ENCODE data around the gene WNT2B. TPM values are rescaled to one million over a fixed set of nuclear protein-coding genes. Genes with fewer than 3 reads are reported as not detected.

Gene WNT2B
- total and polyA plus RNA-seq, 4 donors, result 2.5 to 15.8 (median 4.3) TPM

DNA sequence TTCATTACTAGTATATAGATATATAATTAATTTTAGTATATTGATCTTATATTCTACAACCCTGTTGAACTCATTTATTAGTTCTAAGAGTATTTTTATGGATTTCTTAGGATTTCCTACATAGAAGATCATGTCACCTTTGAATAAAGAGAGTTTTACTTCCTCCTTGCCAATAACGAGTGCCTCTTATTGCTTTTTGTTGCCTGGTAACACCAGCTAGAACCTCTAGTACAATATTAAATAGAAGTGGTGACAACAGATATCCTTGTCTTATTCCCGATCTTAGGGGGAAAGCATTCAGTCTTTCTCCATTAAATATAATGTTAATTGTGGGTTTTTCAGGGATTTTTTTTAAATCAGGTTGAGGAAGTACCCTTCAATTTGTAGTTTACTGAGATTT lies 40.8 kb downstream of the WNT2B start:
- intact Hi-C loops (cut with DNase I), result loop anchor here in 1 of 2 donors (10.0 kb wide), 1 partner anchor 155 kb away; the partner anchor contains the start of gene RHOC
- H3K4me3 ChIP-seq (ENCODE audit: low read length in 2 of 2), result no peak overlapping the region

DNA sequence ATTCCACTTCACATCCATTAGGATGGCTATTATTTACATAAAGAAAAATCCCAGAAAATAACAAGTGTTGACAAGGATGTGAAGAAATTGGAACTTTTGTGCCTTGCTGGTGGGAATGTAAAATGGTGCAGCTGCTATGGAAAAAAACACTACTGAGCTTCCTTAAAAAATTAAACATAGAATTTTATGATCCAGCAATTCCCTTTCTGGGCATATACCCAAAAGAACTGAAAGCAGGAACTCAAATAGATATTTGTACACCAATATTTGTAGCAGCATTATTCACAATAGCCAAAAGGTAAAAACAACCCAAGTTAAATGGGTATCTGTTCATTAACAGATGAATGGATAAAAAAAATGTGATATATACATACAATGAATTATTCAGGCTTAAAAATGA lies 45.6 kb downstream of the WNT2B start:
- Histone ChIP-seq H3K27ac (ENCODE audit: low read depth in 1 of 2, low read length in 2 of 2) (no peak overlapping the region), H3K4me3 (ENCODE audit: low read length in 2 of 2) (no peak overlapping the region), H3K27me3 (ENCODE audit: control insufficient read depth in 1 of 2, insufficient read depth in 2 of 2, low read length in 1 of 2) (no peaks in the 10 kb centered on the region), H3K36me3 (ENCODE audit: control insufficient read depth in 1 of 2, insufficient read depth in 2 of 2, low read length in 1 of 2) (no peaks in the 10 kb centered on the region), H3K9me3 (ENCODE audit: control insufficient read depth, low read length) (no peaks in the 10 kb centered on the region), H3K4me1 (ENCODE audit: control insufficient read depth in 1 of 2, insufficient read depth in 2 of 2, low read length in 2 of 2) (no peaks in the 10 kb centered on the region)
- intact Hi-C loops (cut with DNase I), result no loop called here
- ATAC-seq (ENCODE audit: low FRiP score) (no peak), DNase-seq (no peak)

More for the DNA sequence above, 40.8 kb downstream of the WNT2B start:
- Histone ChIP-seq H3K4me1 (ENCODE audit: control insufficient read depth in 1 of 2, insufficient read depth in 2 of 2, low read length in 2 of 2) (no peaks in the 10 kb centered on the region), H3K27ac (ENCODE audit: low read depth in 1 of 2, low read length in 2 of 2) (no peak overlapping the region), H3K9me3 (ENCODE audit: control insufficient read depth, low read length) (no peaks in the 10 kb centered on the region), H3K36me3 (ENCODE audit: control insufficient read depth in 1 of 2, insufficient read depth in 2 of 2, low read length in 1 of 2) (no peaks in the 10 kb centered on the region), H3K27me3 (ENCODE audit: control insufficient read depth in 1 of 2, insufficient read depth in 2 of 2, low read length in 1 of 2) (no peaks in the 10 kb centered on the region)
- no peak for ATAC-seq (ENCODE audit: low FRiP score)
- 84 to 89% methylated on average over 2 of the region's 2 CpGs for WGBS, 2 donors
- DNase-seq, result no peak

DNA sequence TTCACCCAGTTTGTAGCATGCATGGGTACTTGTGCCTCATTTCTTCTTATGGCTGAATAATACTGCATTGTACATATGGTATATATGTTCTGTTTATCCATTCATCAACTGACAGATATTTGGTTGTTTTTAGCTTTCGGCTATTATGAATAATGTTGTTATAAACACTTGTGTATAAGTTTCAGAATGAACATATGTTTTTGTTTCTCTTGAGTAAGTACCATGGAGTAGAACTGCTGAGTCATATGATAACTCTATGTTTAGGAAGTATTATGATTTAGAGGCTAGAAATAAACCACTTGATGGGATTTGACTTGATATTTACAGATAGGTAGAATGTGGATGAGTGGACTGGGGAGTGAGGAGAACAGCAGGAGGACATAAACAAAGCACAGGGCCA lies 48.6 kb downstream of the WNT2B start:
- no peaks in the 10 kb centered on the region for H3K9me3 ChIP-seq (ENCODE audit: control insufficient read depth, low read length)
- intact Hi-C loops (cut with DNase I), result no loop called here
- no peak for ATAC-seq (ENCODE audit: low FRiP score)

DNA sequence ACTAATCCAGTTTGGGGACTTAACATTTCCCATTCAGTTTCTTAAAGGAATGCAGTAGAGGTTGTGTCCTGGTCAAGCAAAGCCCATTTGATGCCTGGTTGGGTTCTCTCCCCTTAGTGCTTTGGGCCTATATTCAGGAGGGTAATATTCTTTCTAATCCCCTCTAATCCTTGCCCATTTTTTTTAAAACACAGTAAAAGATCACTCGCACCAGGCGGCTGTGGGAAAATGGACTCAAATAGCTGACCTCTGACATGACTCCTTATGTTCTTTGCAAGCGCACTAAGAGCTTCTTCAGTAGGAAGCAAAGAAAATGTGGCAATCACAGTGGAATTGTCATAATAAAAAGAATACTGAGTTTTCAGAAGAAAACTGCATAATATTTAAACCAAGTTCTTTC lies 49.9 kb downstream of the WNT2B start:
- intact Hi-C loops (cut with DNase I), result no loop called here
- Histone ChIP-seq H3K9me3 (ENCODE audit: control insufficient read depth, low read length) (no peaks in the 10 kb centered on the region), H3K4me3 (ENCODE audit: low read length in 2 of 2) (no peak overlapping the region), H3K36me3 (ENCODE audit: control insufficient read depth in 1 of 2, insufficient read depth in 2 of 2, low read length in 1 of 2) (no peaks in the 10 kb centered on the region), H3K27me3 (ENCODE audit: control insufficient read depth in 1 of 2, insufficient read depth in 2 of 2, low read length in 1 of 2) (no peaks in the 10 kb centered on the region), H3K27ac (ENCODE audit: low read depth in 1 of 2, low read length in 2 of 2) (no peak overlapping the region), H3K4me1 (ENCODE audit: control insufficient read depth in 1 of 2, insufficient read depth in 2 of 2, low read length in 2 of 2) (no peaks in the 10 kb centered on the region)
- ATAC-seq (ENCODE audit: low FRiP score) (no peak), DNase-seq (no peak)
- WGBS, 2 donors, result 97 to 98% methylated on average over 3 of the region's 3 CpGs

More for the DNA sequence above, 48.6 kb downstream of the WNT2B start:
- DNase-seq, result no peak
- no peaks in the 10 kb centered on the region for H3K27me3 ChIP-seq (ENCODE audit: control insufficient read depth in 1 of 2, insufficient read depth in 2 of 2, low read length in 1 of 2)
- no peaks in the 10 kb centered on the region for H3K36me3 ChIP-seq (ENCODE audit: control insufficient read depth in 1 of 2, insufficient read depth in 2 of 2, low read length in 1 of 2)
- 92 to 93% methylated on average over 1 of the region's 1 CpG for WGBS, 2 donors
- H3K4me3 ChIP-seq (ENCODE audit: low read length in 2 of 2), result no peak overlapping the region
- H3K27ac ChIP-seq (ENCODE audit: low read depth in 1 of 2, low read length in 2 of 2), result no peak overlapping the region
- H3K4me1 ChIP-seq (ENCODE audit: control insufficient read depth in 1 of 2, insufficient read depth in 2 of 2, low read length in 2 of 2), result no peaks in the 10 kb centered on the region

DNA sequence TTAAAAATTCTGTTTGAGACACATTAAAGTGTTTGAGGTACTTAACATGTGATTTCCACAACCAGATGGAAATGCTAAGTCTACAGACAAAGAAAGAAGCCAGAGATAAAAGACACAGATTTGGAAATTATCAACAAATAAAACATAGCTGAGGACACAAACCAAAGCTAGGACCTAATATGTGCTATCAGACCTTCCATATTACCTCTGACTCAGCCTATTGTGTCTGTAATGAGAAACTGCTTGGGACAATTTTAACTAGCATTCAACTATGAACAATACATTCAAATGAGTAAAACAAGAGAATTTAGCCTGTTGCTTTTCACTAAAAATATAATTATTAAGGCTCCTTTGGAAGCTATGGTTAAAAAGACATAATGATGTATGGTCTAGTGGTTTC lies 54.6 kb downstream of the WNT2B start:
- ATAC-seq (ENCODE audit: low FRiP score), result no peak
- DNase-seq, result no peak
- no peaks in the 10 kb centered on the region for H3K4me1 ChIP-seq (ENCODE audit: control insufficient read depth in 1 of 2, insufficient read depth in 2 of 2, low read length in 2 of 2)
- no peak overlapping the region for H3K27ac ChIP-seq (ENCODE audit: low read depth in 1 of 2, low read length in 2 of 2)
- H3K9me3 ChIP-seq (ENCODE audit: control insufficient read depth, low read length), result no peaks in the 10 kb centered on the region
- no peaks in the 10 kb centered on the region for H3K36me3 ChIP-seq (ENCODE audit: control insufficient read depth in 1 of 2, insufficient read depth in 2 of 2, low read length in 1 of 2)
- no peak overlapping the region for H3K4me3 ChIP-seq (ENCODE audit: low read length in 2 of 2)
- H3K27me3 ChIP-seq (ENCODE audit: control insufficient read depth in 1 of 2, insufficient read depth in 2 of 2, low read length in 1 of 2), result no peaks in the 10 kb centered on the region
- intact Hi-C loops (cut with DNase I), result no loop called here

DNA sequence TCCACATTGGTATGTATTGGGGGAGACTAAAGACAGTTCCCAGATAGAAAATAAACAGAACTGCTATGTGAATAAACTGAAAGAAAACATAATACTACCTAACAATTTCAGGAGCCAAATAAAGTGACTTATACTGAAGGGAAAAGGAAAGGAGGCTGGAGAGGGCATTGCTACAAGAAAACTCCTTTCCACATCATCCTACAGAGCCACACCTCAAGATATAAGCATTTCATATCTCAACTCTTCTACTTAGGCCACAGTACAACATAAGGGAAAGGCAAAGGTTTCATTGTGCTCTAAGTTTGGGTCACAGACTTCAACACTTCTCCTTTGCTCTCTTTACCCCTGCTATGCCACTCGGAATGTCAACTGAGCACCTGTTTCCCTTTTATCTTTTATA lies 55.3 kb downstream of the WNT2B start:
- ATAC-seq (ENCODE audit: low FRiP score), result no peak
- H3K36me3 ChIP-seq (ENCODE audit: control insufficient read depth in 1 of 2, insufficient read depth in 2 of 2, low read length in 1 of 2), result no peaks in the 10 kb centered on the region
- DNase-seq, result no peak
- intact Hi-C loops (cut with DNase I), result no loop called here
- no peaks in the 10 kb centered on the region for H3K9me3 ChIP-seq (ENCODE audit: control insufficient read depth, low read length)
- no peaks in the 10 kb centered on the region for H3K27me3 ChIP-seq (ENCODE audit: control insufficient read depth in 1 of 2, insufficient read depth in 2 of 2, low read length in 1 of 2)
- 96% methylated on average over 1 of the region's 1 CpG for WGBS, 2 donors
- H3K4me1 ChIP-seq (ENCODE audit: control insufficient read depth in 1 of 2, insufficient read depth in 2 of 2, low read length in 2 of 2), result no peaks in the 10 kb centered on the region
- no peak overlapping the region for H3K4me3 ChIP-seq (ENCODE audit: low read length in 2 of 2)
- H3K27ac ChIP-seq (ENCODE audit: low read depth in 1 of 2, low read length in 2 of 2), result no peak overlapping the region

DNA sequence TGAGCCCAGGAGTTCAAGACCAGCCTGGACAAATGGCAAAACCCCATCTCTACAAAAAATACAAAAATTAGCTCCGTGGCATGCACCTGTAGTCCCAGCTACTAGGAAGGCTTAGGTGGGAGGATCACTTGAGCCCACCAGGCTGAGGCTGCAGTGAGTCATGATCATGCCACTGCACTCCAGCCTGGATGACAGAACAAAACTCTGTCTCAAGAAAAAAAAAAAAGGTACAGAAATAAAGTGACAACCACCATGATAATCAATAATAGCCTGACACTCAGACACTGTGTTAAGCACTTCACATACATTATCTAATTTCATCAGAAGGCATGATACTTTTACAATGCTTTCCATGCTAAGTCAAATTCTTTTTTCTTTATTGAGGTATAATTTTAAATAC lies 57.0 kb downstream of the WNT2B start:
- no peaks in the 10 kb centered on the region for H3K9me3 ChIP-seq (ENCODE audit: control insufficient read depth, low read length)
- H3K27me3 ChIP-seq (ENCODE audit: control insufficient read depth in 1 of 2, insufficient read depth in 2 of 2, low read length in 1 of 2), result no peaks in the 10 kb centered on the region
- DNase-seq (no peak), ATAC-seq (ENCODE audit: low FRiP score) (no peak)
- WGBS, 2 donors, result 86 to 95% methylated on average over 1 of the region's 1 CpG
- no peak overlapping the region for H3K27ac ChIP-seq (ENCODE audit: low read depth in 1 of 2, low read length in 2 of 2)
- intact Hi-C loops (cut with DNase I), result no loop called here
- no peaks in the 10 kb centered on the region for H3K4me1 ChIP-seq (ENCODE audit: control insufficient read depth in 1 of 2, insufficient read depth in 2 of 2, low read length in 2 of 2)
- H3K36me3 ChIP-seq (ENCODE audit: control insufficient read depth in 1 of 2, insufficient read depth in 2 of 2, low read length in 1 of 2), result no peaks in the 10 kb centered on the region
- H3K4me3 ChIP-seq (ENCODE audit: low read length in 2 of 2), result no peak overlapping the region

DNA sequence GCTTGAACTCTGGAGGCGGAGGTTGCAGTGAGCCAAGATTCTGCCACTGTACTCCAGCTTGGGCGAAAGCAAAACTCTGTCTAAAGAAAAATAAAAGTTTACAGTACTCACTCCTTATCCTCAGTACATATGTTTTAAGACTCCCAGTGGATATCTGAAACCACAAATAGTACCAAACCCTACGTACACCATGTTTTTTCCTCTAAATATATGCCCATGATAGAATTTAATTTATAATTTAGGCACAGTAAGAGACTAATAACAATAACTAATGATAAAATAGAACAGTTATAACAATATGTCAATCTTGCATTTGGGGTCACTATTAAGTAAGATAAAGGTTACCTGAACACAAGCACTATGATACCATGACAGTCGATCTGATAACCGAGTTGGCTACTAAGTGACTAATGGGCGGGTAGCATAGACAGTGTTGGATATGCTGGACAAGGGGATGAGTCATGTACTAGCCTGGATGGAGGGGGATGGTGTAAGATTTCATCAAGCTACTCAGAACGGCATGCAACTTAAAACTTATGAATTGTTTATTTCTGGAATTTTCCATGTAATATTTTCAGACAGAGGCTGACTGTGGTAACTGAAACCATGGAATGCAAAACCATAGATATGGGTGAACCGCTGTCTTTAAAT lies 66.5 kb downstream of the WNT2B start:
- DNase-seq (no peak), ATAC-seq (ENCODE audit: low FRiP score) (no peak)
- intact Hi-C loops (cut with DNase I), result no loop called here
- Histone ChIP-seq H3K4me1 (ENCODE audit: control insufficient read depth in 1 of 2, insufficient read depth in 2 of 2, low read length in 2 of 2) (no peaks in the 10 kb centered on the region), H3K9me3 (ENCODE audit: control insufficient read depth, low read length) (no peaks in the 10 kb centered on the region), H3K27ac (ENCODE audit: low read depth in 1 of 2, low read length in 2 of 2) (no peak overlapping the region), H3K36me3 (ENCODE audit: control insufficient read depth in 1 of 2, insufficient read depth in 2 of 2, low read length in 1 of 2) (peaks cover 0 to 2% of the 10 kb centered on the region in 2 donors), H3K27me3 (ENCODE audit: control insufficient read depth in 1 of 2, insufficient read depth in 2 of 2, low read length in 1 of 2) (no peaks in the 10 kb centered on the region), H3K4me3 (ENCODE audit: low read length in 2 of 2) (no peak overlapping the region)
- WGBS, 2 donors, result 88 to 89% methylated on average over 8 of the region's 8 CpGs

DNA sequence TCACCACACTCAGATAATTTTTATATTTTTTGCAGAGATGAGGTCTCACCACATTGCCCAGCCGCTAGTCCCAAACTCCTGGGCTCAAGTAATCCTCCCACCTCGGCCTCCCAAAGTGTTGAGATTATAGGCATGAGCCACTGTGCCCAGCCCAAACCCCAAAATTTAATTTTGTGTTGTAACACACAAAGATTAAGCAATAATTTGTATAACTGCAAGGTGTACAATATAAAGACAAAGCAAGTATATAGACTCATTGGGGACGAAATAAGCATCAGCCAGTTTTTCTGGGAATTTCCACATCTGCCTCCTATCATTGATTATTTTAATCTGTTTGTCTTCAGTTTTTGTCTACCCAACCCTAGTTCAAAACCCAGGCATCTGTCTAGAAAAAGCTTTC lies 67.5 kb downstream of the WNT2B start:
- H3K27me3 ChIP-seq (ENCODE audit: control insufficient read depth in 1 of 2, insufficient read depth in 2 of 2, low read length in 1 of 2), result no peaks in the 10 kb centered on the region
- peaks cover 0 to 2% of the 10 kb centered on the region in 2 donors for H3K36me3 ChIP-seq (ENCODE audit: control insufficient read depth in 1 of 2, insufficient read depth in 2 of 2, low read length in 1 of 2)

More for the DNA sequence above, 67.5 kb downstream of the WNT2B start:
- ATAC-seq (ENCODE audit: low FRiP score) (no peak), DNase-seq (no peak)
- intact Hi-C loops (cut with DNase I), result no loop called here
- no peak overlapping the region for H3K4me3 ChIP-seq (ENCODE audit: low read length in 2 of 2)
- H3K9me3 ChIP-seq (ENCODE audit: control insufficient read depth, low read length), result no peaks in the 10 kb centered on the region
- H3K27ac ChIP-seq (ENCODE audit: low read depth in 1 of 2, low read length in 2 of 2), result no peak overlapping the region
- WGBS, 2 donors, result 94 to 96% methylated on average over 3 of the region's 3 CpGs
- no peaks in the 10 kb centered on the region for H3K4me1 ChIP-seq (ENCODE audit: control insufficient read depth in 1 of 2, insufficient read depth in 2 of 2, low read length in 2 of 2)

Data from aorta (tissue), 5 donors.